Measurements from ENCODE around the gene HYI.

The HYI gene

GRCh38 chr1:43438953-43439581 is 14.7 kb downstream of the HYI start:
- peak; percentile 68 for DNase-seq (ENCODE audit: low spot score)
- H3K4me3 ChIP-seq = no peak overlapping the region
- no peak overlapping the region for H3K27ac ChIP-seq
- no peak for TF ChIP-seq CTCF (IDR thresholded peaks at IDR 0.05)

- H3K4me3 ChIP-seq = no peak overlapping the region
- no peak for TF ChIP-seq CTCF (IDR thresholded peaks at IDR 0.05)
- peak; percentile 31 for DNase-seq (ENCODE audit: low spot score)
- no peak overlapping the region for H3K27ac ChIP-seq
Observed at GRCh38 chr1:43438576-43438952, 15.2 kb downstream of the HYI start.

GRCh38 chr1:43438006-43438405 is 15.7 kb downstream of the HYI start:
- no peak for TF ChIP-seq CTCF (IDR thresholded peaks at IDR 0.05)
- DNase-seq (ENCODE audit: low spot score) = peak; percentile 47
- H3K27ac ChIP-seq = no peak overlapping the region
- H3K4me3 ChIP-seq = no peak overlapping the region

GRCh38 chr1:43437031-43437973 is 16.4 kb downstream of the HYI start:
- no peak overlapping the region for H3K27ac ChIP-seq
- no peak overlapping the region for H3K4me3 ChIP-seq
- peak; percentile 56 for DNase-seq (ENCODE audit: low spot score)
- TF ChIP-seq CTCF (IDR thresholded peaks at IDR 0.05) = no peak

- Histone ChIP-seq H3K4me3 (no peak overlapping the region), H3K27ac (peak overlapping the region in 1 of 2 donors; percentile 75)
- DNase-seq (ENCODE audit: low spot score) = peak; percentile 68
- no peak for TF ChIP-seq CTCF (IDR thresholded peaks at IDR 0.05)
Observed at GRCh38 chr1:43436371-43436770, 17.4 kb downstream of the HYI start.

GRCh38 chr1:43435146-43436145 is 18.3 kb downstream of the HYI start:
- no peak for TF ChIP-seq CTCF (IDR thresholded peaks at IDR 0.05)
- H3K27ac ChIP-seq = peak overlapping the region; percentile 48 to 75
- no peak overlapping the region for H3K4me3 ChIP-seq
- DNase-seq (ENCODE audit: low spot score) = peak; percentile 76
